Embryonic facial prominence (tissue), 1 donor: Measurements from ENCODE around the gene CDC14B.

Source experiments
- DNase-seq: peaks from one replicate; pipeline ENCODE4 v3.0.0-alpha.2; 2016; ENCODE audit errors: extremely low spot score

The CDC14B gene

GRCh38 chr9:96502539-96503373 lies 116.9 kb downstream of the CDC14B start:
- no peak for DNase-seq

DNA sequence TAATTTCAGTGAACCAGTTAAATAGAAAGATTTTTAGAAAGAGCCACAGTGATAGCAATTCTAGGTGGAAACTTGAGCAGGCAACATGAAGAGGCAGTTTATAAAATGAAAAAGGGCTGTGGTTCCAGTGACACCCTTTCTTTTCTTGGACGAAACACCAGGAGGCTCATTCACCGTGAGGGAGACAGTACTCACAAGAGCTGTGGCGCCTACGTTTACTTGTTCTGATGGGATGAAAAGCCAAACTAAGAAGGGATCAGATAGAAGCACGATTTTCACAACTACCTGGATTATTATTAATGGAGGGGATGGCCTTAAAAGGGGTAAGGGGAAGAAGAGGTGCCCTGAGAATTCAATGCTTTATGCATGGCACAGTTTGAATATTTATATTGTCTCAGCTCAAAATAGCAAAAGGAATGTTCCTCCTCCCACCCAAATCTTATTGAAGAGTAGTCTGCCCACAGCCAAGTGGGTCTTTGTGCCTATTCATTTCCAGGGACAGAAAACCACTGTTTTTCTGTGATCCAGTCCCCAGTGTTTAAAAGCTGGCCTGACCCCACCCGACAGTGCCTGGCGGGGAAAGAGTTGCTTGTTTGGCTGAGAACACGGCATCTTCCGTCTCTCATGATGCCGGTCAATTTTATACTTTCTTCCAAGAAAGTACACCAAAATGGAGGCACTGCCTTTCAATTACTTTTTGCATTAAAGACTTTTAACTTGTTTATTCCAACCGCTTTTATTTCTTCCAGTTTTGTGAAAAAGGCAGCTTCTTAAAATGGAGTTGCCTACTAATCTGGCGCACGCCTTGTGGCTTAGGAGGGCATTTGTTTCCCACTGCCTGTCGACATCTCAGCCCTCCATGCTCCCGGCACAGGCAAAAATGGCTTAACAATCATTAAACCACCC lies 117.8 kb downstream of the CDC14B start:
- DNase-seq = no peak

DNA sequence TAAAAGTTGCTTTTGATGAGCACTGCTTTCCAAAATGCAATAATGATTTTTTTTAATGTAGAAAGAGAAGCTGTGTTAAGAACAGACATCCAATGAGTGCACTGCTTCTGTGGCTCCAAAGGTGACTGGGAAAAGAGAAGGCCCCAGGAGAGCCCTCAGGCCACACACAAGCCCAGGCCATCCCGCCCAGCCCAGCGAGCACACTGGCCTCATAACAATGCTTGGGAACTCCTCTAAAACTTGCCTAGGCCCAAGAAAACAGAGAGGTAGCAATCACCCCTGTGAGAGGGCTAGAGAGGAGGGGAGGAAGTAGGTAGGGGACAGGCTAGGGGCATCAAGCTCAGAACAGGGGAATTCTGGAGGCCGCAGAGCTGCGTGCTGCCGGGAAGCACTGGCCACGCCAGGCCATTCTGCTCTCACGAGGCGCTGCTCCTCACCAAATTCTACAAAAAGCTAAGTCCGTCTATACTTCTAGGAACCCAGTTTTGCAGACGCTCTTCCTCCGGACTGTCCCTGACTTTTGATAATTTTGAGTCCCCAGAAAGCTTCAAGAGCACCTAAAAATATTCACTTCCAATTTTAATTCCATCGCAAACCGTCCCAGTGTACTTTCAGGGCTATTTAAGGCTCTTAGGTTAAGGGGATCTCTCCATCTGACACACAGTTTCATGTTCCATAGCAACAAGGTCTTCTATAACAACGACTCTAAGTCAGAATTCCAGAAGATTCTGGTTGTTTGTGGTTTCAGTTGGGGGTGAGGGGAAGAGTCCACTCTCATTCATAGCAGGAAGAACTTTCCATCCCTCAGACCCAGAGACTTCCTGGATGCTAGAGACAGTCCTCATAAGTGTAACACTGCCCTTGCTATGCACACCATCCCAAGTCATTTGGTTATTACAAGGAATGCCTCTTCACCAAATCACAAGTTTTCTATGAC lies 118.7 kb downstream of the CDC14B start:
- no peak for DNase-seq

GRCh38 chr9:96499257-96499656 lies 120.4 kb downstream of the CDC14B start:
- DNase-seq = no peak

GRCh38 chr9:96498796-96499195 lies 120.8 kb downstream of the CDC14B start:
- DNase-seq = no peak

GRCh38 chr9:96497117-96497399 lies 122.6 kb downstream of the CDC14B start:
- no peak for DNase-seq

DNA sequence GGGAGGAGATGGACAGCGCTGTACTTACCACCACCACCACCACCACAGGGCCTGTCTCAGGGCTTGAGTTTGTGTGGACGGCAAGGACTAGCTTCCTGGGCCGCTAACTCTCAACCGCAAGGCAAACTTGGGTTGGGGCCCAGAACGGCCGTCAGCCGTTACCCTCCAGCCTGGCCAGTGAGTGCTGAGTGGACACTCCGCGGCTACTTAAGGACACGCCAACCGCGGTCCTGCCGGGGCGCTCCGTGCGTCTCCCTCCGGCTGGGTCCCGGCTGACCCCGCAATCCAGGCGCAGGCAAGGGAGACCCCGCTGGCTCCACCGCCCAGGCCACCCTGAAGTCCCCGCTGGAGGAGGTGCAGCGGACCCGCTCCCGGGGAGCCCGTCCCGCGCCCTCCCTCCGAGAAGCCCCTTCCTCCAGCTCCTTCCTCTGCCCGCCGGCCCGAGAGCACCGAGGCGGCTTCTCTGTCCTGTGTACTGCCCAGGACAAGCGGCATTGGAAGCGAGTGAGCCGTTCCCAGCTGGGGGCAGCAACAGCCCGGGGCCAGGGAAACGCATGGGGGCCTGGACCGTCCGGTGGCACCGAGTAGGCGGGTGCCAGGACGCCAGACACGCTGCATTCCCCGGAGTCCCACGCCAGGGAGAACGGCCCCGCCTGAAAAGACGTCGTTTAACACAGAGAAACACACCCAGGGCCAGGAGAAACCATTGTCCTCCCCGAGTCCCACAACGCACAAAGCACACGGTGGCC lies 123.1 kb downstream of the CDC14B start:
- DNase-seq = no peak

- DNase-seq = no peak
Measured at GRCh38 chr9:96495341-96495740, 124.3 kb downstream of the CDC14B start.

GRCh38 chr9:96494215-96494800 lies 125.3 kb downstream of the CDC14B start:
- no peak for DNase-seq

DNA sequence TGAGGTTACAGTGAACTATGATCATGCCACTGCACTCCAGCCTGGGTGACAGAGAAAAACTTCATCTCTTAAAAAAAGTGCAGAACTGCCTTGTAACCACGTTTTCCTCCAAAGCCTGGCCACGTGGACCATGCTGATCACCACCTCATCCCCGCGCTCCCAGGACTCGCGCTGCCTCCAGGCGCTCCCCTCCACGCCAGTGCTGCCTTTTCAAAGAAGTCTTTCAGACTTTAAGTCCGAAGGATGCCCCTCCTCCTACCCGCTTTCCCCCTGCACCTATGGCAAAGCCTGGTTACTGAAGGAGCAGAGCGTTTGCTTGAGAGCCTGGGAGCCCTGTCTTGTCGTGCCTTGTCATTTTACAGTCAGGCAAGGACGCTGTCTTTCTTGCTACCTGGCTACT lies 125.9 kb downstream of the CDC14B start:
- DNase-seq = no peak

DNA sequence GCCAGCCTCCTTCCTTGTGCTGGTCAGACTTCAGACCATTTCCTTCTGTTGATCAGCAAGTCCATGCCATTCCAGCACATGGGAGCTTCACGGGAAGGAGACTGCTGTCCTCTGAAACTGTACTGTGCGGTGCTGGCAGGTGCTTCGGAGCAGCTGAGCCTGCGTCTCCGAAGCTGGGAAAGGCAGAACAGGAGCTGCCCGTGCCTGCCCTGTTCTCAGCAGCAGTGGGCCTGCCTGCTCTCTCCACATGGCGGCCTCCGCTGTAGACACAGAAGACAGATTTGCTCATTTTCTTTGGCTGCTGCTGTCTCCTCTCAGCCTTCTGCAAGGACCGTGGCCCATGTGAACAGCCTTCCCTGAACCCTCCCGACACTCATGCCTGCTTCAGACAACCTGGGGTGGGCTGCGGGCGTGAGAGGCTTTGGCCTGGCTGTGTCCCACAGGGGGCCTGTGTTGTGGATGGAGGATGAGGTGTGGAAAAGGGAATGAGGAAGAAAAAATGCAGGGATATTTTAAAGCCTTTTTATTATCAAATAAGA lies 126.6 kb downstream of the CDC14B start:
- DNase-seq = no peak

DNA sequence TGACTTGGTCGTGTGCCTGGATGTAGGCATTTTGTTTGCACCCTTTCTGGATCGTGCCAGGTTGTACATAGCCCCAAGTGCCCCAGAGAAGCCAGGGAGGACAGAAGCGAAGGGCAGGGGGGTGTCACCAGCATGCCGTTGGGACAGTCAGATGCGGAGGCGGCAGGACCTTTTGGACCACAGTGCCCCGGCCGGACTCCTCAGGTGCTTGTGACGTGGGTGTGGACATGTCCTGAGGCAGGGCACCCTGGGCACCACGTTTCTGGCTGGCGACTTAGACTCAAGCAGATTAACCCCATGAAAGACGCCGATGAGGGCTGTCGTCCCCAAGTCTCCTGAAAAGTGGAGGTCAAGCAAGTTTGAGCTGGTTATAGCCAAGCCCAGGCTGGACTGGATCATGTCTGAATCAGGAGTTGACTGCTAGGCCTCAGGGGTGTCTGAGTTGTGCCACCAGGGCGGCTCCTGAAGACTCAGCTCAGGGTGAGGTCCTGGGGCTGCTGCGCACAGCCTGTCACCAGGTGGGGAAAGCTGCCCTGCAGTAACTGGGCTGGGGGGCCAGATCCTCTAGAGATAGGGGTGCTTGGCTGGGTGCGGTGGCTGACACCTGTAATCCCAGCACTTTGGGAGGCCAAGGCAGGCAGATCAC lies 127.6 kb downstream of the CDC14B start:
- DNase-seq = no peak

DNA sequence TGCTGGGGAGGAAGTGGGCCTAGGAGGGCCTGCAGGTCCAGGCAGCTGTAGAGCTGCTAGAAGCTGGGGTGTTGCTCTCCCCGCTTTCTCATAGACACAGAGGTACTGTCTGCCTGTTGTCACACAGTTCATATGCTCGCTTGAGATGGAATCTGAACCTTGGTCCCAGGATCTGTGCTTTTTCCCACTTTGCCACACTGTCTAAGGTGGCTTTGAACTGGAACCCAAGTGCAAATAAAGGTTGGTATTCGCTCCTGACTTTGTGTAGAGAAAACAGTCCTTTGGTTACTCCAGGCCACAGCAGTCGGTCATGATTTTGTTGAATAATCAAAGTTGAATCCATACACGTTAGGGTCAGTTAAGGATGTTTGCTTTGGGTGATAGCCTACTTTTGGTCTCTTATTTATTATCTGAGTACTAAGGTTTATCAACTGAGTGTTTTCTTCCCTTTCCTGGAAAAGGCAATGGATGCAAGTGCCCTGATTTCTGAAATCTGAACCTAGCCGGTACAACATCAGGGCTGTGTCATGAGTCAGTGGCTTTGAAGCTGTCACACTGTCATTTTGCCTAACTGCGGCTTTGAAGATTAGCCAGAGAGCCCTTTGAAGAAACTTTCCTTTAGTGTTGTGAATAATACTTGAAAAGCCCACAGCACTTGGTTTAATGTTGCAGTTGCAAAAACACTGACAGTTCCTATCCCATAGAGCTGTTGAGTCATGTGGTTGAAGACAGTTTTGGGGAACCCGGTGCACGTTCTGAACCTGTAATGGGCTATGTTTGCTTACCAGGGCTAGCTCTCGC lies 128.4 kb downstream of the CDC14B start:
- no peak for DNase-seq

GRCh38 chr9:96490534-96491078 lies 129.0 kb downstream of the CDC14B start:
- DNase-seq = no peak

DNA sequence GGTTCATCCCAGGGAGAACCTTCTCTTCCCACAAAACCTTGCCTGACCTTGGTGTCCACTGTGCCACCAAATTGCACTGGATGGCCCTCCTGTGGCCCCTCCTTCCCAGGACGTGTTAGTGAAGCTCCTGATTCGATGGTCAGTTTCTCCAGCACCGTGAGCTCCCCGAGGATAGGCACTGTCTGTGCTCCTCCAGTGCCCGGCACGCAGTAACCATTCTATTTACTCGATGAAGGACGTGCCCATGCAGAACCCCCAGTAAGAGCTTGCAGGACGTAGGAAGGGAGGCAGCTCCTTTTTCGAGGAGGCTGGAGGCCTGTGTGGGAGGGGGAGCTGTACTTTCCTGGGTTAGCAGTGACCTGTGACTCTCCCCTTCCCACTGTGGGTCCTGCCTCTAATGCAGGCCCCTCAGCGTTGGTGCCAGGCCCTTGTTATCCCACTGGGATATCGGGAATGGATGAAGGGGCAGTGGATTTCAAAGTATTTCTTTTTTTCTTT lies 130.1 kb downstream of the CDC14B start:
- DNase-seq = no peak

DNA sequence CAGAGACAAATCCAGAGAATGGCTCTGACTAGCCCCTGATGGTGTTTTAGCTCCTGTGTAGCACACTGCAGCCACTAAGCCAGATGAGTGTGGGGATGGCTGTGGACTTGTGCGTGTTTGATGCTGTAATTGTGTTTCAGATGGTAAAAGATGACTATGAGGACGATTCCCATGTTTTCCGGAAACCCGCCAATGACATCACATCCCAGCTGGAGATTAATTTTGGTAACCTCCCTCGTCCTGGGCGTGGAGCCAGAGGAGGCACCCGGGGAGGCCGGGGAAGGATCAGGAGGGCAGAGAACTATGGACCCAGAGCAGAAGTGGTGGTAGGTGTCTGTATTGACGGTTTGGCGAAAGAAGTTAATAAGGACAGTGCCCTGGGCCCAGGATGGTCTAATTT lies 131.7 kb downstream of the CDC14B start:
- DNase-seq = no peak

GRCh38 chr9:96487029-96487396 lies 132.6 kb downstream of the CDC14B start:
- no peak for DNase-seq

DNA sequence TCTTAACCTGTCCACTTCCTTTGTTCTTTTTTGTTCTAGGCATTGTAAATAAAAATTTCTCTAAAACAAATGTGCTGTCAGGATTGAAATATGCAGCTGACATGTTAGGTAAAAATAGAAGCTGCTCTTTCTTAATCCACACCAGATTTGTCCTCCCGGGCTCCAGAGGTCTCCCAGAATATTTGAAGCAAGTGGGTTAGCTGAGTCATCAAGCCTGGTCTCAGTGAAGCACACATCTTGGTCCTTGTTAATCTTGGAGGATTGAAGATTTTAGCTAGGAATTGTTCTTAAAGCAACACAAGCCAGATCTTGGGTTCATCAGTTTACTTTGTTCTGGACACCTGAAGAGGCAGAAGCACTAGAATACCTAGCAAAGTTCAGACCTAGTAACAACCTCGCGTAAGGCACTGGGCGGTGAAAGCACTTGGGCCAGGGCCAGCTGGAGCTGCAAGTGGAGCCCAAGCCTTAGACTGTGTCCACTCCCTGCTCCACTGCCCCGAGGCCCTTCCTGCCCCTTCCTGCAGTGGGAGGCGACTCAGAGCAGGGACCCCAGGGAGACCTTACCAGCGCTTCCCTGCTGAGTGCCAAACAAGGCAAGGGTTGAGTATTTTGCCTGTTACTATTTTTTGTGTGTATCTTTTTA lies 133.1 kb downstream of the CDC14B start:
- no peak for DNase-seq
